Sigmoid colon (tissue), 4 donors: ENCODE data around the gene MIA3.

Experiments used
- POLR2A ChIP-seq, 2 donors: fragments of 450-650 bp; IDR thresholded peaks; one replicate each; pipeline ENCODE4 v1.6.1; 2016; ENCODE audit warnings: antibody characterized with exemption in 2 of 2, mild to moderate bottlenecking in 2 of 2, moderate library complexity in 2 of 2
- POLR2AphosphoS5 ChIP-seq, 4 donors: sonication (generic); formaldehyde crosslinking; IDR thresholded peaks; one replicate each; pipeline ENCODE4 v1.6.1; 2017; ENCODE audit warnings: antibody characterized with exemption in 4 of 4

DNA sequence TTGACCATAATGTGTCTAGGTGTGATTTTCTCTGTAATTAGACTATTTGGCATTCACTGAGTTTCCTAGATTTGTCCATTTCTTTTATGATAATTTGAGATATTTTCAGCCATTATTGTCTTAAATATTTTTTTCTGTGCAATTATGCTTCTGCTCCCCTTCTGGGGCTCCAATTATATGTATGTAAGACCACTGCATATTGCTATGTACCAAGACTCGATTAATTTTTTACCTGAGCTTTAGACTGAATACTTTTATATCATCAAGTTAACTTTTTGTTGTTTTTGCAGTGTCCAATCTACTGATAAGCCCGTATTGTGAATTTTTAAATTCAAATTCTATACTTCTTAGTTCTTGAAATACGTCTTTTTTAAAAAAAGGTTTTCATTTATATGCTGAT, 23.1 kb upstream of the MIA3 start:
- TF ChIP-seq POLR2A (IDR thresholded peaks at IDR 0.05) = no peak
- TF ChIP-seq POLR2AphosphoS5 (IDR thresholded peaks at IDR 0.05) = no peak
